Measurements from ENCODE around the gene CNTNAP2.

- TF ChIP-seq RAD21 (IDR thresholded peaks at IDR 0.05; ENCODE audit: low read length): no peak
- TF ChIP-seq, protein P1, sequence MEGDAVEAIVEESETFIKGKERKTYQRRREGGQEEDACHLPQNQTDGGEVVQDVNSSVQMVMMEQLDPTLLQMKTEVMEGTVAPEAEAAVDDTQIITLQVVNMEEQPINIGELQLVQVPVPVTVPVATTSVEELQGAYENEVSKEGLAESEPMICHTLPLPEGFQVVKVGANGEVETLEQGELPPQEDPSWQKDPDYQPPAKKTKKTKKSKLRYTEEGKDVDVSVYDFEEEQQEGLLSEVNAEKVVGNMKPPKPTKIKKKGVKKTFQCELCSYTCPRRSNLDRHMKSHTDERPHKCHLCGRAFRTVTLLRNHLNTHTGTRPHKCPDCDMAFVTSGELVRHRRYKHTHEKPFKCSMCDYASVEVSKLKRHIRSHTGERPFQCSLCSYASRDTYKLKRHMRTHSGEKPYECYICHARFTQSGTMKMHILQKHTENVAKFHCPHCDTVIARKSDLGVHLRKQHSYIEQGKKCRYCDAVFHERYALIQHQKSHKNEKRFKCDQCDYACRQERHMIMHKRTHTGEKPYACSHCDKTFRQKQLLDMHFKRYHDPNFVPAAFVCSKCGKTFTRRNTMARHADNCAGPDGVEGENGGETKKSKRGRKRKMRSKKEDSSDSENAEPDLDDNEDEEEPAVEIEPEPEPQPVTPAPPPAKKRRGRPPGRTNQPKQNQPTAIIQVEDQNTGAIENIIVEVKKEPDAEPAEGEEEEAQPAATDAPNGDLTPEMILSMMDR (conservative IDR thresholded peaks at IDR 0.05; ENCODE audit: low read depth, low read length): no peak
- no peak for TF ChIP-seq MAFK (IDR thresholded peaks at IDR 0.05; ENCODE audit: low read depth, low read length)
- no peak for TF ChIP-seq POLR2A (IDR thresholded peaks at IDR 0.05; ENCODE audit: low read depth, low read length)
- no peak for TF ChIP-seq CHD1 (IDR thresholded peaks at IDR 0.05; ENCODE audit: low read depth, low read length)
- no peak for TF ChIP-seq FOS (IDR thresholded peaks at IDR 0.05; ENCODE audit: low read depth, low read length)
- TF ChIP-seq SMC3 (IDR thresholded peaks at IDR 0.05; ENCODE audit: low read depth, low read length): no peak
- TF ChIP-seq RFX5 (IDR thresholded peaks at IDR 0.05; ENCODE audit: low read depth, low read length): no peak
- TF ChIP-seq BHLHE40 (IDR thresholded peaks at IDR 0.05; ENCODE audit: low read depth, low read length): no peak
- no peak for TF ChIP-seq MAZ (IDR thresholded peaks at IDR 0.05; ENCODE audit: borderline replicate concordance, low read depth, low read length)
Observed at GRCh38 chr7:147305827-147306226, 1189.2 kb downstream of the CNTNAP2 start.
